Right cardiac atrium (tissue), 5 donors: ENCODE results near the gene MRPL58. TPM values are rescaled to one million over a fixed set of nuclear protein-coding genes. Genes with fewer than 3 reads are reported as not detected.

Source experiments
- ATAC-seq, 2 donors: fragments of 200-7000 bp; cut with Tn5 transposase; one replicate each; pipeline versions ENCODE4 v1.8.0 to v1.9.1; 2020; ENCODE audit warnings: moderate library complexity in 2 of 2, mild to moderate bottlenecking in 1 of 2
- DNase-seq, 3 donors: peaks; one replicate each; pipeline ENCODE4 v3.0.0-alpha.2; 2020
- H3K27ac ChIP-seq: one replicate; pipeline ENCODE4 v1.5.1; 2013; ENCODE audit warnings: mild to moderate bottlenecking, low read length, control low read depth, moderate library complexity
- H3K27me3 ChIP-seq: one replicate; pipeline ENCODE4 v1.6.1; 2013; ENCODE audit not compliant: control insufficient read depth, insufficient read depth
- H3K4me1 ChIP-seq: one replicate; pipeline ENCODE4 v1.6.1; 2013; ENCODE audit warnings: low read length; ENCODE audit not compliant: control insufficient read depth, insufficient read depth
- H3K4me3 ChIP-seq: one replicate; pipeline ENCODE4 v1.5.1; 2013; ENCODE audit warnings: low read length, control low read depth
- H3K9me3 ChIP-seq: one replicate; pipeline ENCODE4 v1.6.1; 2013; ENCODE audit warnings: low read length; ENCODE audit not compliant: control insufficient read depth
- WGBS: extraction: QIAGEN DNeasy Blood & Tissue Kit; methylation state at CpG from one replicate; pipeline ENCODE4 v1.1.7; 2013; 5-methylcytosine and 5-hydroxymethylcytosine counted together
- intact Hi-C, 4 donors: fragments of 100-400 bp; cut with DNase I; formaldehyde crosslinking; loops; one replicate each; pipeline versions ENCODE4 v1.11.0 to v1.14.0; 2022 to 2023
- polyA plus RNA-seq: library from polyadenylated mRNA; stranded (reverse); fragments of 200-250 nt; gene quantifications from one replicate; pipeline ENCODE4 v1.2.3, GENCODE V29; 2013
- total RNA-seq, 4 donors: library from RNA; stranded (reverse); fragmentation: NEBNext Ultra II Directional; extraction: Animal tissue kit (Norgen Biotek cat#: 25700); gene quantifications; one replicate each; pipeline ENCODE4 v1.2.1, GENCODE V29; 2021
- donor health status: healthy with polysubstance abuse.
- donor health status: DM: no; HTN: yes; CAD: no.
- donor health status: DM: no; HTN: no; CAD: no.
- donor health status: DM: no; HTN: yes; CAD: no; lungs with severe emphysema.
- donor health status: DM: yes; HTN: yes; CAD: no.

Gene MRPL58
- total and polyA plus RNA-seq, 5 donors: 35.1 to 62.6 (median 38.3) TPM

DNA sequence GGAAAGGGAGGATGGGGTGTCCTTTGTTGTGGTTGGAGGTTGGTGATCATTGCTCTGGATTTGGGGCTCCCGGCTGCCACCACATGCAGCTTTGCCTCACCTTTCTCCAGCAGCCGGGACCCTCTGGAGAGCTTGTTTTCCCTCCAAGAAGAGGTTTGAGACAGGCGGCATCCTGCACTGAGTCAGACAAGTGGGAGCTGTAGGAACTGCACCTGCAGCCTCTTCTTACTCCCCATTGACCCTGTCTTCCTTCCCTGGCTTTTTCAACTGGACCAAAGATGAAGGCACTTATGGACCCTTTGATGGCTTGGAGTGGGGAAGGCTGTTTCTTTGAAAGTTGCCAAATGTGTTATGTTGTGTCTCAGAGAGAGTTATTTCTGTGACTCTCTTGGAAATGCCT lies 51.2 kb downstream of the MRPL58 start:
- Histone ChIP-seq H3K27me3 (no peaks in the 10 kb centered on the region), H3K4me3 (no peak overlapping the region), H3K9me3 (no peaks in the 10 kb centered on the region), H3K4me1 (no peaks in the 10 kb centered on the region), H3K27ac (no peak overlapping the region)
- ATAC-seq (no peak), DNase-seq (no peak)
- 75% methylated on average over 3 of the region's 3 CpGs for WGBS
- intact Hi-C loops: loop anchor here in 2 of 4 donors (10.0 kb wide), 2 partner anchors 51 to 111 kb away; no protein-coding TSS in a partner anchor

DNA sequence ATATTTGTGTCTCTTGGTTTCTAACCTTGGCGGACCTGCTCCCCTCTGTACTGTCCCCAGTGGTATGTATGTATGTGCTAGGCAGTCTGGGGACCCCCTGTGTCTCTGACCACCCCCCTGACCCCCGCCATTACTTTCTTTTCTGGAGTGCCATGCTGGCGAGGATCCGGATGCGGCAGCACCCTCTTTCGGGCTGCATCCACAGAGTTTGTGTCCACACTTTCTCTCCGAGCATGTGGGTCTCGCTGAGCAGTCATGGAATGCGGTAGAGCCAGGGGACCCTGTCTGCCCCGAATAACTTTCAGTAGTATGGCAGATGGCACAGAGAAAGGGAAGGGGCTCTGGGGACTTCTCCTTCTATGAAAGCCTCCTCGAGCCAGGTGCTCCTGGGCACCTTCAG lies 51.6 kb downstream of the MRPL58 start:
- H3K4me3 ChIP-seq: no peak overlapping the region
- H3K27me3 ChIP-seq: no peaks in the 10 kb centered on the region
- intact Hi-C loops: loop anchor here in 2 of 4 donors (10.0 kb wide), 2 partner anchors 51 to 111 kb away; no protein-coding TSS in a partner anchor
- DNase-seq (peak in 1 of 3 donors; percentile 16), ATAC-seq (no peak)
- no peaks in the 10 kb centered on the region for H3K9me3 ChIP-seq
- 93% methylated on average over 11 of the region's 11 CpGs for WGBS
- no peak overlapping the region for H3K27ac ChIP-seq
- no peaks in the 10 kb centered on the region for H3K4me1 ChIP-seq

DNA sequence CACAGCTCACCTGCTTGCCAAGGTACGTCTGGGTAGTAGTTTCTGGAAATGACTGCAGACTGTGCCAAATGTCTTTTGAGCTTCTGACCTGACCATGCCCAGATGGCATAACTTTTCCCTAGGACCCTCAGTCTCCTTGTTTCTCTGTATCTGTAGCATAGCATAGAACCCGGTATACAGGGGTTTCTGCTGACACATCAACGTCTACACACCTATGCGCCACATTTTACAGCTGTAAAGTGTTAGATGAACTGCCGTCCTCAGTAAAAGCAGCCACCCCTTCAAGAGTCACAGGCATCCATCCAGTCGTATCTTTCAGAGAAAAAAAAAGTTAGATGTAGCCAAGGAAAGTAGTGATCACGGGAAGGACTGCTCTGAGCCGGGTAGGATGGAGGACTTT lies 52.0 kb downstream of the MRPL58 start:
- Histone ChIP-seq H3K9me3 (no peaks in the 10 kb centered on the region), H3K27me3 (no peaks in the 10 kb centered on the region), H3K27ac (no peak overlapping the region), H3K4me3 (no peak overlapping the region), H3K4me1 (no peaks in the 10 kb centered on the region)
- WGBS: 81% methylated on average over 8 of the region's 8 CpGs
- DNase-seq (no peak), ATAC-seq (no peak)
- intact Hi-C loops: loop anchor here in 2 of 4 donors (10.0 kb wide), 2 partner anchors 50 to 110 kb away; no protein-coding TSS in a partner anchor

DNA sequence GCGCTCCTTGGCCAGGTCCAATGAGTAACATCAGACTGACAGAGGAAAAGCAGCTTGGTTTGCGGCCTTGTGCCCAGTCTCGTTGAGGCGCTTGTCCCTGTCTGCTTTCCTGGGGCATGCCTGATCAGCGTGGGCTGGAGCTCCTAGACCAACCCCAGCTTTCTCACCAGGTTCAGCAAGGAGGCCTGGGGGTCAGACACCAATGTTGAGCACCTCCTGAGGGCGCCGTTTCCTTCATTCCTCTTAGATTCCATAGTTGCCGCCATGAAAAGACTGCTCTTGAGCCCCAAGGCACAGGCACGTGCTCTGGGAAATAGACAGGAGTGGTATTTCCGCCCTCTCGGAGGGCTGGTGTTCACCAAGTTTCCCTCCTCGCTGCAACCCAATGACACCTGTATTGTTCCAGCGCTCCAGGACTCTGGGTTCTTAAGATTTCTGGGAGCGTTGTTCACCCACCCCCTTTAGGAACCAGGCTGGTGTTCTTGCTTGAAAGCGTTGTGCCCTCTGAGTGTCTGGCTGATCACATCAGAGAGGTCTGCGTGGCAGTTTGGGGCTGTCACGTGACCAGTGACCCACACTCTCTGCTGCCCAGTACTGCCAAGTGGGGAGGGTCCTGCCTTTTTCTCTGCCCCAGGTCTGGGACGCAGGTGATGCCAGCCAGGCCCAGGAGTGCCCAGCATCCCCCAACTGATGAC lies 52.5 kb downstream of the MRPL58 start:
- no peaks in the 10 kb centered on the region for H3K4me1 ChIP-seq
- WGBS: 92% methylated on average over 18 of the region's 18 CpGs

DNA sequence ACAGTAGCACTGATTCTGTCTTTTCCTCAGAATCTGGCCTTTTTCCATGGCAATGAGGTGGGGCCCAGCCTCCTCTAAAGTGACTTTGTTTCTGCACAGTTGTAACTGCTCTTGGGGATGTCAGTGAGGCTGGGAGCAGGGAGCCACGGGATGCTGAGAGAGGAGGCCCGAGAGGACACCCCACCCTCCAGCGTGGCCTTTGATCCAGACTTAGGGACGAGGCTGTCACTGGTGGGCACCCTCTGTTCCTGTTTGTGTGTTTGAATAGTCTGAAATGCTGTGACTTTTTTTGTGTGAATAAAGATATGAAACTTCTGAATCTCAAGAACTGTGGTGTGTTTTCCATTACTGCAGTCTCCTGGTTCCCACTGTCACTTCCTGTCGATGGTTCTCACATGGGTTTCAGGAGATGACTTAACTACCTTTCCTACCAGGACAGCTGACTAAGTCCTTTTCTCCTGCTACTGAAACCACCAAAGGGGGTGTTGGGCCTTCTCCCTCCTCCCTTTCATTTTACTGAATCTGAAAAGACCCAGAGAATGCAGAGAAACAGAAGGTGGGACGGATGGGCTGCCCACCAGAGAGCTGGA lies 53.2 kb downstream of the MRPL58 start:
- no peaks in the 10 kb centered on the region for H3K4me1 ChIP-seq
- H3K9me3 ChIP-seq: no peaks in the 10 kb centered on the region
- H3K27me3 ChIP-seq: no peaks in the 10 kb centered on the region
- WGBS: 66% methylated on average over 6 of the region's 6 CpGs
- DNase-seq: peak in 1 of 3 donors; percentile 12
- ATAC-seq: peak in 1 of 2 donors; percentile 69
- H3K27ac ChIP-seq: no peak overlapping the region
- no peak overlapping the region for H3K4me3 ChIP-seq
- intact Hi-C loops: loop anchor here in 2 of 4 donors (10.0 kb wide), 2 partner anchors 49 to 109 kb away; no protein-coding TSS in a partner anchor

More for the DNA sequence above, 52.5 kb downstream of the MRPL58 start:
- Histone ChIP-seq H3K9me3 (no peaks in the 10 kb centered on the region), H3K27ac (no peak overlapping the region), H3K27me3 (no peaks in the 10 kb centered on the region), H3K4me3 (no peak overlapping the region)
- DNase-seq (peak in 1 of 3 donors; percentile 17), ATAC-seq (no peak)
- intact Hi-C loops: loop anchor here in 2 of 4 donors (10.0 kb wide), 2 partner anchors 50 to 110 kb away; no protein-coding TSS in a partner anchor

GRCh38 chr17:75067856-75068255 lies 55.4 kb downstream of the MRPL58 start:
- H3K4me3 ChIP-seq: no peak overlapping the region
- H3K27me3 ChIP-seq: no peaks in the 10 kb centered on the region
- ATAC-seq: no peak
- H3K9me3 ChIP-seq: no peaks in the 10 kb centered on the region
- 67% methylated on average over 4 of the region's 4 CpGs for WGBS
- DNase-seq: no peak
- intact Hi-C loops: loop anchor here in 2 of 4 donors (10.0 kb wide), 2 partner anchors 47 to 107 kb away; no protein-coding TSS in a partner anchor
- no peak overlapping the region for H3K27ac ChIP-seq
- H3K4me1 ChIP-seq: no peaks in the 10 kb centered on the region

DNA sequence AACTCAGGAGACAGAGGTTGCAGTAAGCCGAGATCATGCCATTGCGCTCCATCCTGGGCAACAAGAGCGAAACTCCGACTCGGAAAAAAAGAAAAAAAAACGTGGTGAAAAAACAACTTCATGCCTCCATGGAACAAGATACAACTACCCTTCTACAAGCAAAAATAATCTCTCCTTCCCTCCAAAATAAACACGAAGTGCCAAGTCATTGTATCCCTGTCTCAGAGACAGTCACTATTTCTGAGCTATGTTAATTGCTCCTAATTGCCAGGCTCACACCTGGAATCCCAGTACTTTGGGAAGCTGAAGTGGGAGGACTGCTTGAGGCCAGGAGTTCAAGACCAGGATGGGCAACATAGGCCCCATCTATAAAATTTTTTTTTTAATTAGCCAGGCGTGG lies 56.3 kb downstream of the MRPL58 start:
- no peaks in the 10 kb centered on the region for H3K9me3 ChIP-seq
- intact Hi-C loops: loop anchor here in 2 of 4 donors (10.0 kb wide), 2 partner anchors 46 to 106 kb away; no protein-coding TSS in a partner anchor
- H3K27ac ChIP-seq: no peak overlapping the region
- ATAC-seq: no peak
- H3K4me1 ChIP-seq: no peaks in the 10 kb centered on the region
- no peak overlapping the region for H3K4me3 ChIP-seq
- no peaks in the 10 kb centered on the region for H3K27me3 ChIP-seq
- 79% methylated on average over 8 of the region's 8 CpGs for WGBS
- no peak for DNase-seq

DNA sequence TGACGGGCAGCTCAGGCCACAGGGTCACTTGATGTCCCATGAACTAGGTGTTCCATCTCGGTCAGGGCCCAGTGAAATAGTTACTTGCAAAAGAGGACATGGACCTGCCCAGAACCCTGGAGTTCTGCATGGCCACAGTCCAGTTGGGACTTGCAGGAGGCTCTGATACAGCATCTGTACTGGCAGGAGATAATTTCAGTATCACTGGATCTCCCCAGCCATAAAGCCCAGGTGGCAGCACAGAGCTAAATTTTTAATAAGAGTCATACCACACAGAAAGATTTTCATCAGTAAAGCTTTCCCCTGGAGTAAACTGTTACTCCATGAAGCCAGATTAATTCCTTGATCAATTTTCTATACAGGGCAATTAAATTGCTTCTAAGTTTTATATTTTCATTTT lies 57.3 kb downstream of the MRPL58 start:
- H3K9me3 ChIP-seq: no peaks in the 10 kb centered on the region
- H3K4me3 ChIP-seq: no peak overlapping the region
- H3K27ac ChIP-seq: no peak overlapping the region
- ATAC-seq (no peak), DNase-seq (peak in 1 of 3 donors; percentile 21)
- no peaks in the 10 kb centered on the region for H3K4me1 ChIP-seq
- intact Hi-C loops: loop anchor here in 2 of 4 donors (10.0 kb wide), 2 partner anchors 45 to 105 kb away; no protein-coding TSS in a partner anchor
- 90% methylated on average over 2 of the region's 2 CpGs for WGBS
- no peaks in the 10 kb centered on the region for H3K27me3 ChIP-seq

Other genes starting within 250 kb of the MRPL58 start
- 10 to 100 TPM; 21.7 to 31.1 (median 25.0) TPM for gene NAT9, start 236.3 kb upstream of the MRPL58 start, total RNA-seq
- gene NAT9, start 236.3 kb upstream of the MRPL58 start, polyA plus RNA-seq: 16.8 TPM
- gene GRIN2C, start 152.8 kb upstream of the MRPL58 start, total RNA-seq: 10 to 100 TPM; 30.4 to 62.8 (median 51.3) TPM
- gene GRIN2C, start 152.8 kb upstream of the MRPL58 start, polyA plus RNA-seq: 31.4 TPM
- gene FDXR, start 139.7 kb upstream of the MRPL58 start, total RNA-seq: 10 to 100 TPM in 1 of 4 donors, 1 to 10 TPM in 3; 4.9 to 10.5 (median 7.1) TPM
- 9.9 TPM for gene FDXR, start 139.7 kb upstream of the MRPL58 start, polyA plus RNA-seq
- gene FADS6, start 119.0 kb upstream of the MRPL58 start, total RNA-seq: not detected
- gene FADS6, start 119.0 kb upstream of the MRPL58 start, polyA plus RNA-seq: 0.05 TPM
- gene USH1G, start 89.4 kb upstream of the MRPL58 start, total RNA-seq: under 1 TPM; 0.06 to 0.59 (median 0.27) TPM
- 0.23 TPM for gene USH1G, start 89.4 kb upstream of the MRPL58 start, polyA plus RNA-seq
- not detected for gene OTOP2, start 88.4 kb upstream of the MRPL58 start, total RNA-seq
- gene OTOP2, start 88.4 kb upstream of the MRPL58 start, polyA plus RNA-seq: not detected
- gene OTOP3, start 76.8 kb upstream of the MRPL58 start, total RNA-seq: not detected
- gene OTOP3, start 76.8 kb upstream of the MRPL58 start, polyA plus RNA-seq: not detected
- 10 to 100 TPM in 2 of 4 donors, 1 to 10 TPM in 2; 6.5 to 11.9 (median 10.1) TPM for gene HID1, start 39.9 kb upstream of the MRPL58 start, total RNA-seq
- gene HID1, start 39.9 kb upstream of the MRPL58 start, polyA plus RNA-seq: 12.0 TPM
- 10 to 100 TPM; 11.0 to 17.5 (median 14.2) TPM for gene CDR2L, start 25.0 kb upstream of the MRPL58 start, total RNA-seq
- gene CDR2L, start 25.0 kb upstream of the MRPL58 start, polyA plus RNA-seq: 13.8 TPM
- gene ATP5PD, start 34.3 kb downstream of the MRPL58 start, total RNA-seq: 100 to 1,000 TPM; 702 to 831 (median 748) TPM
- 2,009 TPM for gene ATP5PD, start 34.3 kb downstream of the MRPL58 start, polyA plus RNA-seq
- 10 to 100 TPM; 22.3 to 27.5 (median 23.1) TPM for gene KCTD2, start 34.6 kb downstream of the MRPL58 start, total RNA-seq
- gene KCTD2, start 34.6 kb downstream of the MRPL58 start, polyA plus RNA-seq: 22.8 TPM
- 10 to 100 TPM; 12.7 to 21.6 (median 18.5) TPM for gene SLC16A5, start 75.3 kb downstream of the MRPL58 start, total RNA-seq
- 12.7 TPM for gene SLC16A5, start 75.3 kb downstream of the MRPL58 start, polyA plus RNA-seq
- 10 to 100 TPM in 1 of 4 donors, 1 to 10 TPM in 3; 9.4 to 10.9 (median 9.6) TPM for gene ARMC7, start 97.3 kb downstream of the MRPL58 start, total RNA-seq
- 7.7 TPM for gene ARMC7, start 97.3 kb downstream of the MRPL58 start, polyA plus RNA-seq
- gene NT5C, start 119.1 kb downstream of the MRPL58 start, total RNA-seq: 10 to 100 TPM; 29.1 to 35.9 (median 33.3) TPM
- gene NT5C, start 119.1 kb downstream of the MRPL58 start, polyA plus RNA-seq: 37.5 TPM
- gene JPT1, start 141.8 kb downstream of the MRPL58 start, total RNA-seq: 10 to 100 TPM; 11.7 to 22.3 (median 17.9) TPM
- gene JPT1, start 141.8 kb downstream of the MRPL58 start, polyA plus RNA-seq: 40.5 TPM
- gene SUMO2, start 170.3 kb downstream of the MRPL58 start, total RNA-seq: 100 to 1,000 TPM; 249 to 272 (median 257) TPM
- 99.1 TPM for gene SUMO2, start 170.3 kb downstream of the MRPL58 start, polyA plus RNA-seq
- 10 to 100 TPM; 31.3 to 36.1 (median 34.2) TPM for gene NUP85, start 193.0 kb downstream of the MRPL58 start, total RNA-seq
- 16.3 TPM for gene NUP85, start 193.0 kb downstream of the MRPL58 start, polyA plus RNA-seq
- 10 to 100 TPM; 22.9 to 34.8 (median 26.9) TPM for gene GGA3, start 248.9 kb downstream of the MRPL58 start, total RNA-seq
- gene GGA3, start 248.9 kb downstream of the MRPL58 start, polyA plus RNA-seq: 15.7 TPM
- gene MRPS7, start 249.2 kb downstream of the MRPL58 start, total RNA-seq: 100 to 1,000 TPM in 1 of 4 donors, 10 to 100 TPM in 3; 91.5 to 110 (median 99.6) TPM
- 113 TPM for gene MRPS7, start 249.2 kb downstream of the MRPL58 start, polyA plus RNA-seq